GM10248 (cell line): ENCODE results near the gene DCUN1D3.
"Not testable (repeated sequence)": the region's sequence is repeated elsewhere in the genome, so short reads cannot be mapped to it uniquely, and the experiment has no call there.

Experiments used
- CTCF ChIA-PET: fragments of 300-600 bp; sonication (Branson Sonifier 250); formaldehyde crosslinking; extraction: SDS; loops from one replicate; lab custom pipeline; 2021; ENCODE audit warnings: antibody characterized with exemption; lab: Yijun Ruan, JAX
- POLR2A ChIA-PET: fragments of 350-650 bp; sonication (Branson Sonifier 250); formaldehyde crosslinking; extraction: SDS; loops from one replicate; lab custom pipeline; 2020; ENCODE audit warnings: antibody characterized with exemption; lab: Yijun Ruan, JAX
- DNase-seq: peaks from one replicate; pipeline ENCODE4 v3.0.0; 2012; ENCODE audit errors: extremely low spot score
- CTCF ChIP-seq: IDR thresholded peaks from 2 replicates; pipeline ENCODE4 v1.5.1; 2012; ENCODE audit warnings: mild to moderate bottlenecking, low read depth; ENCODE audit errors: extremely low read depth, missing control alignments, control extremely low read depth

DCUN1D3 gene

GRCh38 chr16:20900299-20901067 lies at the start of gene DCUN1D3, which contains the start of gene LYRM1:
Gene DCUN1D3, minus strand, starts transcription at chr16:20900358. Its CDS starts 37,820 bp downstream, at chr16:20862538.
Gene LYRM1, plus strand, starts transcription at chr16:20900771. Its CDS starts 14,785 bp downstream, at chr16:20915556.
- DNase-seq = peak; percentile 93
- ChIA-PET POLR2A (interaction anchor here (0.6 to 1.3 kb wide), 7 partner anchors 8 to 1429 kb away, joined by 3 to 6 read pairs (median 4); no protein-coding TSS in a partner anchor), CTCF (interaction anchor here (1.4 kb wide), 1 partner anchor 50 kb away, joined by 4 read pairs; no protein-coding TSS in a partner anchor)
- TF ChIP-seq CTCF = no peak

GRCh38 chr16:20949660-20950059 lies 49.5 kb upstream of the DCUN1D3 start:
- no peak for DNase-seq
- ChIA-PET POLR2A (no interaction called here), CTCF (interaction anchor here (0.9 to 1.7 kb wide), 2 partner anchors 13 to 99 kb away, joined by 3 to 4 read pairs; no protein-coding TSS in a partner anchor)
- TF ChIP-seq CTCF = no peak

GRCh38 chr16:20948444-20948843 lies 48.3 kb upstream of the DCUN1D3 start:
- CTCF ChIA-PET = interaction anchor here (1.7 kb wide), 1 partner anchor 98 kb away, joined by 4 read pairs; no protein-coding TSS in a partner anchor
- no peak for TF ChIP-seq CTCF
- DNase-seq = no peak
- POLR2A ChIA-PET = no interaction called here

- POLR2A ChIA-PET = no interaction called here
- DNase-seq = no peak
- TF ChIP-seq CTCF = no peak
- CTCF ChIA-PET = no interaction called here
These were observed 46.0 kb upstream of the DCUN1D3 start for GRCh38 chr16:20946015-20946629.

GRCh38 chr16:20945575-20945875 lies 45.4 kb upstream of the DCUN1D3 start:
- CTCF ChIA-PET, POLR2A ChIA-PET, DNase-seq: not testable (repeated sequence)

GRCh38 chr16:20944861-20945574 lies 44.9 kb upstream of the DCUN1D3 start:
- no peak for DNase-seq
- ChIA-PET POLR2A (no interaction called here), CTCF (interaction anchor here (2.3 kb wide), 1 partner anchor 95 kb away, joined by 11 read pairs; no protein-coding TSS in a partner anchor)
- TF ChIP-seq CTCF = peak; percentile 8

- ChIA-PET CTCF (interaction anchor here (1.8 kb wide), 1 partner anchor 67 kb away, joined by 6 read pairs; no protein-coding TSS in a partner anchor), POLR2A (no interaction called here)
- no peak for TF ChIP-seq CTCF
- DNase-seq = no peak
These were observed 42.1 kb upstream of the DCUN1D3 start for GRCh38 chr16:20942256-20942655.
